ENCODE data around the gene LITAF. TPM values are rescaled to one million over a fixed set of nuclear protein-coding genes. Genes with fewer than 3 reads are reported as not detected.

LITAF gene
- total RNA-seq, 4 donors from 2014 or later = 32.8 to 193 (median 101) TPM

GRCh38 chr16:11615748-11616447 is 29.2 kb upstream of the LITAF start:
- TF ChIP-seq CTCF (IDR thresholded peaks at IDR 0.05) = no peak
- no peak for TF ChIP-seq POLR2AphosphoS5 (IDR thresholded peaks at IDR 0.05)
- no peak for TF ChIP-seq EP300 (IDR thresholded peaks at IDR 0.05; ENCODE audit: low read depth)
- no peak for TF ChIP-seq POLR2A (IDR thresholded peaks at IDR 0.05)
- no peak overlapping the region for H3K4me3 ChIP-seq
- H3K27me3 ChIP-seq = no peaks in the 10 kb centered on the region
- no peak overlapping the region for H3K27ac ChIP-seq
- WGBS, 2 donors (ENCODE audit: low coverage in 1 of 2) = 85 to 94% methylated on average over 2 to 8 of the region's 8 CpGs
- H3K9me3 ChIP-seq = no peaks in the 10 kb centered on the region
- intact Hi-C loops (cut with DNase I; ENCODE audit: low total_unique reads) = no loop called here
- H3K36me3 ChIP-seq = no peaks in the 10 kb centered on the region
- no peak for DNase-seq
- peaks cover 9 to 32% (median 19%) of the 10 kb centered on the region in 4 donors for H3K4me1 ChIP-seq
- in situ Hi-C loops (cut with MboI; ENCODE audit: low pct_ligation_motif_present in 1 of 4, low pct_unique_long_range_greater_than_20kb in 1 of 4, low sequenced_read_pairs in 3 of 4) = no loop called here

- H3K4me1 ChIP-seq = peaks cover 9 to 32% (median 19%) of the 10 kb centered on the region in 4 donors
- intact Hi-C loops (cut with DNase I; ENCODE audit: low total_unique reads) (no loop called here), in situ Hi-C loops (cut with MboI; ENCODE audit: low pct_ligation_motif_present in 1 of 4, low pct_unique_long_range_greater_than_20kb in 1 of 4, low sequenced_read_pairs in 3 of 4) (no loop called here)
- H3K27ac ChIP-seq = peak overlapping the region in 3 of 4 donors; percentile 70 to 80 (median 78)
- H3K36me3 ChIP-seq = no peaks in the 10 kb centered on the region
- no peaks in the 10 kb centered on the region for H3K9me3 ChIP-seq
- no peaks in the 10 kb centered on the region for H3K27me3 ChIP-seq
- 70 to 82% methylated on average over 2 to 10 of the region's 10 CpGs for WGBS, 2 donors (ENCODE audit: low coverage in 1 of 2)
- H3K4me3 ChIP-seq = no peak overlapping the region
- no peak for DNase-seq
- TF ChIP-seq POLR2A (IDR thresholded peaks at IDR 0.05) (no peak), CTCF (IDR thresholded peaks at IDR 0.05) (no peak), EP300 (IDR thresholded peaks at IDR 0.05; ENCODE audit: low read depth) (no peak), POLR2AphosphoS5 (IDR thresholded peaks at IDR 0.05) (no peak)
Measured at GRCh38 chr16:11614587-11615175, 28.0 kb upstream of the LITAF start.

GRCh38 chr16:11613381-11614303 is 26.9 kb upstream of the LITAF start:
- TF ChIP-seq CTCF (IDR thresholded peaks at IDR 0.05) (no peak), EP300 (IDR thresholded peaks at IDR 0.05; ENCODE audit: low read depth) (peak; percentile 30), POLR2A (IDR thresholded peaks at IDR 0.05) (peak; percentile 30), POLR2AphosphoS5 (IDR thresholded peaks at IDR 0.05) (peak; percentile 31 to 57 (median 42))
- Histone ChIP-seq H3K27me3 (no peaks in the 10 kb centered on the region), H3K9me3 (no peaks in the 10 kb centered on the region), H3K4me3 (no peak overlapping the region), H3K27ac (peak overlapping the region; percentile 65 to 80 (median 74)), H3K4me1 (peaks cover 9 to 36% (median 19%) of the 10 kb centered on the region in 4 donors), H3K36me3 (no peaks in the 10 kb centered on the region)
- 38 to 65% methylated on average over 4 to 19 of the region's 20 CpGs for WGBS, 2 donors (ENCODE audit: low coverage in 1 of 2)
- DNase-seq = peak; percentile 85
- intact Hi-C loops (cut with DNase I; ENCODE audit: low total_unique reads) (no loop called here), in situ Hi-C loops (cut with MboI; ENCODE audit: low pct_ligation_motif_present in 1 of 4, low pct_unique_long_range_greater_than_20kb in 1 of 4, low sequenced_read_pairs in 3 of 4) (no loop called here)

- Histone ChIP-seq H3K27me3 (no peaks in the 10 kb centered on the region), H3K36me3 (no peaks in the 10 kb centered on the region), H3K9me3 (no peaks in the 10 kb centered on the region), H3K27ac (peak overlapping the region; percentile 65 to 80 (median 74)), H3K4me3 (no peak overlapping the region), H3K4me1 (peaks cover 9 to 36% (median 19%) of the 10 kb centered on the region in 4 donors)
- TF ChIP-seq EP300 (IDR thresholded peaks at IDR 0.05; ENCODE audit: low read depth) (no peak), POLR2AphosphoS5 (IDR thresholded peaks at IDR 0.05) (no peak)
- WGBS, 2 donors (ENCODE audit: low coverage in 1 of 2) = 67% methylated on average over 5 of the region's 5 CpGs; no CpG with 5 or more reads in 1 of the 2 donors
- intact Hi-C loops (cut with DNase I; ENCODE audit: low total_unique reads) (no loop called here), in situ Hi-C loops (cut with MboI; ENCODE audit: low pct_ligation_motif_present in 1 of 4, low pct_unique_long_range_greater_than_20kb in 1 of 4, low sequenced_read_pairs in 3 of 4) (no loop called here)
- DNase-seq = no peak
Measured at GRCh38 chr16:11612665-11613025, 25.9 kb upstream of the LITAF start.
